GM12873 (cell line): ENCODE measurements around the gene KL.

Experiments
- TF ChIP-seq, protein P1 (sequence below): IDR thresholded peaks from 2 replicates; pipeline ENCODE4 v1.5.1; 2012; ENCODE audit warnings: low read depth, mild to moderate bottlenecking, moderate library complexity, low read length, control low read depth; ENCODE audit not compliant: insufficient read depth; ENCODE audit errors: missing control alignments

KL gene

DNA sequence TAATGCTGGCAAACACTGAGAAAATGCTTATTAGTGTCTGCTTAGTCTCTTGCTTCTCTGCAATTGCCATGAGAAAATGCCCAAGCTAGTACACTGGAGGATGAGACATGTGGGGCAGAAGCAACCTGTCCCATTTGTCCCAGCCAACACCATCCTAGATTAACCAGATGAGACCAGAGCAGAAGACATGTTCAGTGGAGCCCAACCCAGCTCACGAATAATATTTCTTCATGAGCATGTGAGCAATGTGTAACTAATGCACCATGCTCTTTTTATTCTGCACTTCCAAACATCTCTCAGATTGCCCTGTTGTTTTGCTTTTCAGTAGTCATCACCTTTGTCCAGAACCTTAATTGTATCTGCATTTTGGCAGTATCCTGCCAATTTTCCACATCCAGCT, 21.4 kb downstream of the KL start:
- TF ChIP-seq, protein P1, sequence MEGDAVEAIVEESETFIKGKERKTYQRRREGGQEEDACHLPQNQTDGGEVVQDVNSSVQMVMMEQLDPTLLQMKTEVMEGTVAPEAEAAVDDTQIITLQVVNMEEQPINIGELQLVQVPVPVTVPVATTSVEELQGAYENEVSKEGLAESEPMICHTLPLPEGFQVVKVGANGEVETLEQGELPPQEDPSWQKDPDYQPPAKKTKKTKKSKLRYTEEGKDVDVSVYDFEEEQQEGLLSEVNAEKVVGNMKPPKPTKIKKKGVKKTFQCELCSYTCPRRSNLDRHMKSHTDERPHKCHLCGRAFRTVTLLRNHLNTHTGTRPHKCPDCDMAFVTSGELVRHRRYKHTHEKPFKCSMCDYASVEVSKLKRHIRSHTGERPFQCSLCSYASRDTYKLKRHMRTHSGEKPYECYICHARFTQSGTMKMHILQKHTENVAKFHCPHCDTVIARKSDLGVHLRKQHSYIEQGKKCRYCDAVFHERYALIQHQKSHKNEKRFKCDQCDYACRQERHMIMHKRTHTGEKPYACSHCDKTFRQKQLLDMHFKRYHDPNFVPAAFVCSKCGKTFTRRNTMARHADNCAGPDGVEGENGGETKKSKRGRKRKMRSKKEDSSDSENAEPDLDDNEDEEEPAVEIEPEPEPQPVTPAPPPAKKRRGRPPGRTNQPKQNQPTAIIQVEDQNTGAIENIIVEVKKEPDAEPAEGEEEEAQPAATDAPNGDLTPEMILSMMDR: no peak

DNA sequence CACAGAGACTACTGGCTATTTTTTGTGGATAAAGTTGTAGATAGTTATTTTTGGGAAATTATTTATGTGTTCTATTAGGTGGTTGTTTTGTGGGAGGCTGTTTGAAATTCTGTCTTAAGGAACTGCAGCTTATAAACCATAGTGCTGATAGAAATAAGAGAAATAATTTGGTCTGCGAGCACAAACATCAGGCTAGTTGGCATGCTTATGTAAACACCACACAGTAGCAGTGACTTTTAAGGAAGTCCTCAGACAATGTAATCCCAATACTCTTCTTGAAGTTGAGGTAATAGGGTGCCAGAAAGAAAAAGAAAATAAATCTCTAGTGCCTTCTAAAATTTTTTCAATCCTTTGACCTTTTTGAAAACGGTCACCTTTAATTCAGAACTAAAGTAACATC, 23.9 kb downstream of the KL start:
- TF ChIP-seq, protein P1: no peak

GRCh38 chr13:33045851-33046592, 29.8 kb downstream of the KL start:
- TF ChIP-seq, protein P1: no peak

- TF ChIP-seq, protein P1: no peak
Observed at GRCh38 chr13:33050161-33050560, 33.9 kb downstream of the KL start.

GRCh38 chr13:33051632-33052031, 35.4 kb downstream of the KL start:
- TF ChIP-seq, protein P1: no peak

DNA sequence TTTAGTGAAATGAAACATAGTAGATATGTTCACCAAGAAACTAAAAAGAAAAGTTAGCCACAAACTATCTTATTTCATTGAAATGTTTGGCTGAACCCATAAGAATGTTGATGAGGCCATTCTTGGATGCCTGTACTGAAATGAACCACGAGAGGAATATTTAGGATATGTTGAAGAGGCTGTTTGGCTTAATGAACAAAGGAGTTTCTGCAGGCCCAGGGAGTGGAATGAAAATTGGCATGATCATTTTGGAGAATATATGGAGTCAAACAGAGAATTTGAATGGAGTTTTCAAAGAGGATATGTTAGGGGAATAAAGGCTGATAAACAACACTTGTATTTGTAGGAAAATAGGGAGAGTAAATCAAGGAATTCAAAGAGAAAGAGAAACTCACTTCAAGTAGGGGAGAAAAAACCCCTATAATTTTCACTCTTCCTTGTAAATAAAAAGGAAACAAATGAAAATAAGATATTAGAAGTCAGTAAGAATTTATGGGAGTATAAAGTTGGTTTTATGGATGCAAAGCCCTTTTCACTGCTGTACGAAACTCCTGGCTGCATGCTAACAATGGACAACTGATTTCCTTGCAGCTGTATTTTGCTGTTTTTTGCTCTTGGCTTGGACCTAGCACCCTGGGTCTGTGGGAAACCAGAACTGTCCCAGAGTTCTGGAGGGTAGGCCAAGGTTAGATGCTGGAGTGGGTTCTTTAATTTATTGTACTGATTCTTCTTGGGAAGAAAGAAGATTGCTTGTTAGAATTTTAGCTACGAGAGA, 36.5 kb downstream of the KL start:
- TF ChIP-seq, protein P1: no peak

- TF ChIP-seq, protein P1: no peak
Observed at GRCh38 chr13:33053397-33054066, 37.3 kb downstream of the KL start.
